Measurements from ENCODE around the gene ITGA11. TPM values are rescaled to one million over a fixed set of nuclear protein-coding genes. Genes with fewer than 3 reads are reported as not detected.

Gene ITGA11
- total RNA-seq, 4 donors from 2014 or later: 0.48 to 10.6 (median 2.6) TPM

GRCh38 chr15:68341760-68342725 is 89.9 kb downstream of the ITGA11 start:
- DNase-seq (ENCODE audit: low spot score) (no peak), ATAC-seq (ENCODE audit: low FRiP score) (peak; percentile 26)
- TF ChIP-seq CTCF (IDR thresholded peaks at IDR 0.05): no peak

- ATAC-seq (ENCODE audit: low FRiP score) (no peak), DNase-seq (ENCODE audit: low spot score) (no peak)
- no peak for TF ChIP-seq CTCF (IDR thresholded peaks at IDR 0.05)
These were observed 91.0 kb downstream of the ITGA11 start for GRCh38 chr15:68340726-68341671.

- TF ChIP-seq CTCF (IDR thresholded peaks at IDR 0.05): no peak
- DNase-seq (ENCODE audit: low spot score): no peak
- ATAC-seq (ENCODE audit: low FRiP score): no peak
These were observed 92.5 kb downstream of the ITGA11 start for GRCh38 chr15:68339481-68339880.

- no peak for TF ChIP-seq CTCF (IDR thresholded peaks at IDR 0.05)
- ATAC-seq (ENCODE audit: low FRiP score) (no peak), DNase-seq (ENCODE audit: low spot score) (no peak)
These were observed 94.1 kb downstream of the ITGA11 start for GRCh38 chr15:68337826-68338225.

GRCh38 chr15:68336516-68336915 is 95.4 kb downstream of the ITGA11 start:
- DNase-seq (ENCODE audit: low spot score) (no peak), ATAC-seq (ENCODE audit: low FRiP score) (no peak)
- no peak for TF ChIP-seq CTCF (IDR thresholded peaks at IDR 0.05)

GRCh38 chr15:68335655-68336054 is 96.3 kb downstream of the ITGA11 start:
- DNase-seq (ENCODE audit: low spot score) (no peak), ATAC-seq (ENCODE audit: low FRiP score) (no peak)
- no peak for TF ChIP-seq CTCF (IDR thresholded peaks at IDR 0.05)

Data from omental fat pad (tissue), 4 donors.